Right ventricle myocardium superior (tissue), 1 donor: ENCODE measurements around the gene FAT2. TPM values are rescaled to one million over a fixed set of nuclear protein-coding genes. Genes with fewer than 3 reads are reported as not detected.
"Not testable (repeated sequence)": the region's sequence is repeated elsewhere in the genome, so short reads cannot be mapped to it uniquely, and the experiment has no call there.

Source experiments
- ATAC-seq: fragments of 200-7000 bp; cut with Tn5 transposase; one replicate; pipeline ENCODE4 v1.9.1; 2020; ENCODE audit warnings: mild to moderate bottlenecking; ENCODE audit not compliant: poor library complexity
- DNase-seq: peaks from one replicate; pipeline ENCODE4 v3.0.0-alpha.2; 2020
- intact Hi-C: fragments of 100-400 bp; cut with DNase I; formaldehyde crosslinking; loops from one replicate; pipeline ENCODE4 v1.11.2; 2022
- total RNA-seq: library from RNA; stranded (reverse); fragmentation: NEBNext Ultra II Directional; extraction: Animal tissue kit (Norgen Biotek cat#: 25700); gene quantifications from one replicate; pipeline ENCODE4 v1.2.1, GENCODE V29; 2021
- donor health status: DM: no; HTN: yes; CAD: no; lungs with severe emphysema.

Gene FAT2
- total RNA-seq, 1 donor from 2014 or later, result not detected

DNA sequence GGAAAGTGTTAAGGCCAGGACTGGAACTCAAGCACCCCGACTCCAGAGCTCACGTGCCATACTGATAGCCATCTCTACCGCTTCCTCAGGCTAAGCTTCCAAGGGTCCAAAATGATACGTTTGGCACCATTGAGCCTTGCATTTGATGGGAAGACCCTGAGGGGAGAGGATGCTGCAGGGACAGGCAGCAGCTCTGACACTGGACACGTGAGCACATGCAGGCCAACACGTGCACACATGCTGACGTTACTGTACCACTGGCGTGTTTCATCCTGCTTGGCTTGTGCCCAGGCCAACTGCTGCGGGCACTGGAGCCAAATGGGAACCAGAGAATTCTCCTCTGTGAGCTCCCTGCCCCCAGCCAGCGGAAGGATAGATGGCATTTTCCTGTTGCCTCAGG is 5.2 kb downstream of the FAT2 start:
- intact Hi-C loops, result no loop called here
- DNase-seq (peak; percentile 68), ATAC-seq (peak; percentile 48)

GRCh38 chr5:151585344-151585743 is 5.8 kb downstream of the FAT2 start:
- ATAC-seq, intact Hi-C loops, DNase-seq: not testable (repeated sequence)

DNA sequence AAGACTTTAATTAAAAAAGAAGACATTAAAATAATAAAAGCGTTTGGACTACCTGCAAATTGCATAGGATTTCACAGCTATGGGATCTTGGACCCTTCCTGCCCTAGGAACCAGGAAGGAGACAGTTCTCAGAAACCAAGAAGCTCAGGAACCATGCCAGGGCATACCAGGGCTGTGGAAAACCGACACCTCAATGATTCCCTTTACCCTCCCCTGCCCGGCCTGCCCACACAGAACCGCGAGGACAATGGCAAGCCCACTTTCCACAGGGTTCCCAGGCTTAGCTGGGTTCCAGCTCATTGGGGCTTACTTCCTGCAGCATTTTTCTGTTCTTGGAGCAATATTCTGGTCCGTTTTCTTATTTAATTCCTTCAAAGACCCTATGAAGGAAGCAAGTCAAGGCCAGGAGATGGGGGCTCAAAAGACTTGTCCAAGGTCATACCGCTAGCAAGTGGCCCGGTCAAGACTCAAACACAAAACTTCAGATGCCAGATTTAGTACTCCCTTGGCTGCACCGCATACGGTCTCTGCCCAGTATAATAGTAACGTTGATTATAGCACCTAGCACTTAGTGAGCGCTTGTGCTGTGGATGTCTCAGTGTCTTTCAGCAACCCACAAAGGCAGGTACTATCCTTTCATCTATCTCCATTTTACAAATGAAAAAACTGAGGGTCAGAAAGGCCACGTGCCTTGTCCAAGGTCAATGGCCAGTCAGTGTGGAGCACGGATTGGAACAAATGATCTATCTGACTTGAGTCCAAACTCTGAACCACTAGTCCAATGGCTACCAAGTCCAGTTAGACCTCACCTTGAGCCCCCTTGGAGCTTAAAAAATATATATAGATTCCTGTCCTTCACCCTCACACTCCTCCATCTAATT is 6.8 kb downstream of the FAT2 start:
- ATAC-seq (no peak), DNase-seq (no peak)
- intact Hi-C loops, result no loop called here

- DNase-seq, result no peak
- ATAC-seq, result no peak
- intact Hi-C loops, result no loop called here
Observed at GRCh38 chr5:151581812-151582583, 9.1 kb downstream of the FAT2 start.

DNA sequence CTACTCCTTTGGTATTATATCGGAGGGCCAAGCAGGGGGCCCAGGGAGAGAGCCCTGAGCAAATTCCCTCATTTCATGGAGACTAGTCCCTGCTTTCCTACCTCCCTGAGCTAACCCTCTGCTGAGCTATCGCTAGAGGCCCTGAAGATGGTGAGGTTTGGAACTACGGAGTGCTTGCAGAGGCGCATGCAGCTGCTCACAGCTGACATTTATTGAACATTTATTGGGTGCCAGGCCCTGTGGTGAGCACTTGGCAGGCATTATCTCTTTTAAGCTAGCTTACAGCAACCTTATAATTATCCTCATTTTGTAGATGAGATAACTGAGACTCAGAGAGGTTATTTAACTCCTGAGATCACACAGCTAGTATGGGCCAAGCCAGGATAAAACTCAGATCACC is 9.8 kb downstream of the FAT2 start:
- DNase-seq (no peak), ATAC-seq (no peak)
- intact Hi-C loops, result no loop called here

GRCh38 chr5:151580858-151581257 is 10.3 kb downstream of the FAT2 start:
- ATAC-seq, result no peak
- intact Hi-C loops, result no loop called here
- no peak for DNase-seq

DNA sequence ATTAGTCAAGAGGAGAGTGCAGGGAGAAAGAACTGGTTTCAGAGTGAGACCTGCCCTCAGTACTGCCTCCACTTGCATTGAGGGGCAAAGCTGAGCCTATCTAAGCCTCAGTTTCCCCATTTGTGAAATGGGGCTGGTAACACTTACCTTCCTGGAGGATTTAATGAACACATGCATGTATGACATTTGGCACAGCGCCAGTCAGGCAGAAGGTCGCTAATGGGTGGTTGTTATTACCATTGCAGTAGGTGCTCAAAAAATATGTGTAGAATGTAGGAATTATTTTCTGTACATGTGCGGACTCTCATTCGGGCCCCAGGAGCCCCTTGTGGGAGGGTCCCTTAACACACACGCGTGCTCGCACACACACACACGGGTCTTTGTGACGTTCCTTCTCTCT is 10.9 kb downstream of the FAT2 start:
- DNase-seq, result no peak
- intact Hi-C loops, result no loop called here
- ATAC-seq, result no peak

DNA sequence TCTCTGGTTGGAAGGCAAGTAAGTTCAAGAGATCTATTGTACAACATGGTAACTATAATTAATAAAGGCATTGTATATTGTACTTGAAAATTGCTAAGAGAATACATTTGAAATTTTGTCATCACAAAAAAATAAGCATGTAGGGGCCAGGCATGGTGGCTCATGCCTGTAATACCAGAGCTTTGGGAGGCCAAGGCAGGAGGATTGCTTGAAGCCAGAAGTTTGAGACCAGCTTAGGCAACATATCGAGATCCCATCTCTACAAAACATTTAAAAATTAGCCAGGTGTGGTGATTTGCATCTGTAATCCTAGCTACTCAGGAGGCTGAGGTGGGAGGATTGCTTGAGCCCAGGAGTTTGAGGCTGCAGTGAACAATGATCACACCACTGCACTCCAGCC is 12.0 kb downstream of the FAT2 start:
- DNase-seq, ATAC-seq, intact Hi-C loops: not testable (repeated sequence)

GRCh38 chr5:151578326-151579025 is 12.7 kb downstream of the FAT2 start:
- no peak for ATAC-seq
- DNase-seq, result no peak
- intact Hi-C loops, result no loop called here

DNA sequence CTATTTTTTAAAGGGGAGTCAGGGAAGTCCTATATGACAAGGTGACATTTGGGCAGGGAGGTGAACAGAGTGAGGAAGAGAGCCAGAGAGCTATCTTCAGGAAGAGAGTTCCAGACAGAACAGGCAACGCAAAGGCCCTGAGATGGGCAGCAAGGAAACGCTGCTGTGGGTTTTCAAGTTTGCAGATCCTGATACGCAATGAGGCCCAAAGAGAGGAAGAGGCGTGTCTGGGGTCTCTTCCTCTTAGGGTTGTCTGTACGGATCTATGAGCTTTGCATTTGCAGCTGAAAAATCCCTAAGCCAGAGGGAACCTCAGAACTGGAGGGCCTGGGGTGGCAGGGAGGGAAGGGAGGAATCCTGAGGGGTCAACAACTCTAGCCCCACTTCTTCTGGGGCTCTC is 13.6 kb downstream of the FAT2 start:
- intact Hi-C loops, result no loop called here
- DNase-seq, result no peak
- ATAC-seq, result peak; percentile 57

DNA sequence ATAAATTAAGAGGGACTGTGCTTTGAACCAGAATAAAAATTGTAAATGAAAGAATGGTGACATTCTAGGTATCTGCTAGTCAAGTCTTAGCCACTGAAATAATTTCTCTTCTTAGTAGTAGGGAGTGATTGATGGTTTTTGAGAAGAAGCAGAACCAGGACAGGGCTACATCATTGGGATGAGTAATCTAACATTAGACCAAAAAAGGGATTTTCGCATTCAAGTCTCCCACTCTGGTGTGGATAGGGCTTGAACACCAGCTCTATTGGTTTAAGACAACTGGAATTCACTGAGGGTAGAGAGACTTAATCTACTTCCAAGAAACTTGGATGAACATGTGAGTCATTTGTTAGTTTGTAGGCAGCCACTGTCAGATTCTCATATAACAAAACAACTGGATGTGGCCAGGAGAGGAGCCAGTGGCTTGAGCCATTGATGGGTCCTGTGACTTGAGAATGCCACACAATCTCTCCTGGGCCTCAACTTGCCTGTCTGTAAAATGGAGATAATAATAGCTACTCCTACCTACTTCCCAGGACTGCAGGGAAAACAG is 16.6 kb downstream of the FAT2 start:
- intact Hi-C loops, result no loop called here
- ATAC-seq (no peak), DNase-seq (no peak)

GRCh38 chr5:151572657-151573368 is 18.3 kb downstream of the FAT2 start:
- intact Hi-C loops, result no loop called here
- ATAC-seq, result no peak
- no peak for DNase-seq

DNA sequence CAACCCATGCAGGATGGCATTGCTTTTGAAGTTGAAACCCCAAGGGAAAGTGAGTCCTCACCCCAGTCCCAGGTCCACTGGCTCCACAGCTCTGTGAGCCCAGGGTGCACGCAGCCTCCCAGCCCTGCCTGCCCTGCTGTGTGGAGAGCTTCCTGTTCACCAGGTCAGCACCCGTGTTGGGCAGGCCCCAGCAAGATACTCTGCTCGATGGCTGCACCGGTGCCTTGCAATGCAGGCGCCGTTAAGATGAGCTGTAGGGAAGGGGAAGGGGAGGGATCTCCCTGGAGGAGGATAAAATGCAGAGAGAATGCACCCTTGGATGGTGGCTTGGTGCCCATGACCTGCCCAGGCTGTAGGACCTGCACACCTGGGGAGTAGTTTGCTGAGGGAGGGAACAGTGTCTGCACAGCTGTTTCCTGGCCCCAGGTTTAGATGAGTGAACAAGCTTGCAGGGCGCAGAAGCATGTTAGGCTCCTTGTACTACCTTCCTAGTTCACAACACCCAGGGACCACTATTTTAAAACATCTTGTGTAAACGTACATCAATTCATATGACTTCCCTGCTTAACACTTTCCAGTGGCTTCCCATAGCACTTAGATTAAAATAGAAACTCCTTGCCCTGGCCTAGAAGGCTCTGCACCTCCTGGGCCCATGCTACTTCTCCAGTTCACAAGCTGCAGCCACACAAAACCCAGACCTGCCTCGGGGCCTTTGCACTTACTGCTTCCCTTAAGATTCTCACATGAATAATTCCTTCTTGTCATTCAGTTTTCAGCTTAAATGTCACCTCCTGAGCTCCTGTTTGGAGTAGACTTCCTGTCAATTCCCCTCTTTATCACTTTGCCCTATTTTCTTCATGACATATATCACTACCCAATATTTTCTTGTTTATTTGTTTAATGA is 19.6 kb downstream of the FAT2 start:
- DNase-seq, result no peak
- no peak for ATAC-seq
- intact Hi-C loops, result no loop called here

DNA sequence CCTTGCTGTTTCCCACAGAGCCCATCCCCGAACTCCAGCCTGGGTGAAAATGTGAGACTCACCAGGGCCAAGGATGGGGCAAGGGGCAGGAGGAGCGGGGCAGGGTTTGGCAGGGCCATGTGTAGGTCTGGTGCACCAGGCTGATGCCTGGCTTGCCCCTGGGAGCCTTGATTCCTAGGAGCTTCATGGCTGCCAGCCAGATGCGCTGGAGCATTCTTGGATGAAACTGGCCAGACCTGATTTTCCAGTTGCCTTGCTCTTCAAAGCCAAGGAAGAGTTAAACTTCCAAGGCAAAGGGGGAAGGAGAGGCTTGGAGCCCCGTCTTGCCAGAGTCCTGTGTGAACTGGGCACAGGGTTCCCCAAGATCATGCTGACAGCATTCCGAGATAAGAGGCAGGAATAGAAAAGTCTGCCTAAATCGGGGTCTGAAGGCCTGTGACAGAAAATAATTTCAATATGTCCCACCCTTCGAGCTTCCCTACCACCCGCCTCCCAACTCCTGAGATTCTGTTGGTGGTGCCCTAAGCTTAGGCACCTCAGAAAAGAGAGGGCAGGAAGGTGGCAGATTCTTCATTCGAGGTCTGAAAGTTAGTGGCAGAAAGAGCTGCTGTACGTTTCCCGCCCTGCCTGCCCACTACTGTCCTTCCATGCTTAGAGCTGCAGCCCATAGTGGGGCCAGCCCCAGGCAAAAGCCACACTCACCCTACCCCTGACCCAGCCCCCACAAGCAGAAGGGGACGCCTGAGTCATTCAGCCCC is 20.4 kb downstream of the FAT2 start:
- DNase-seq, result no peak
- ATAC-seq, result no peak
- intact Hi-C loops, result no loop called here

GRCh38 chr5:151570058-151570457 is 21.1 kb downstream of the FAT2 start:
- ATAC-seq, result no peak
- no peak for DNase-seq
- intact Hi-C loops, result no loop called here

DNA sequence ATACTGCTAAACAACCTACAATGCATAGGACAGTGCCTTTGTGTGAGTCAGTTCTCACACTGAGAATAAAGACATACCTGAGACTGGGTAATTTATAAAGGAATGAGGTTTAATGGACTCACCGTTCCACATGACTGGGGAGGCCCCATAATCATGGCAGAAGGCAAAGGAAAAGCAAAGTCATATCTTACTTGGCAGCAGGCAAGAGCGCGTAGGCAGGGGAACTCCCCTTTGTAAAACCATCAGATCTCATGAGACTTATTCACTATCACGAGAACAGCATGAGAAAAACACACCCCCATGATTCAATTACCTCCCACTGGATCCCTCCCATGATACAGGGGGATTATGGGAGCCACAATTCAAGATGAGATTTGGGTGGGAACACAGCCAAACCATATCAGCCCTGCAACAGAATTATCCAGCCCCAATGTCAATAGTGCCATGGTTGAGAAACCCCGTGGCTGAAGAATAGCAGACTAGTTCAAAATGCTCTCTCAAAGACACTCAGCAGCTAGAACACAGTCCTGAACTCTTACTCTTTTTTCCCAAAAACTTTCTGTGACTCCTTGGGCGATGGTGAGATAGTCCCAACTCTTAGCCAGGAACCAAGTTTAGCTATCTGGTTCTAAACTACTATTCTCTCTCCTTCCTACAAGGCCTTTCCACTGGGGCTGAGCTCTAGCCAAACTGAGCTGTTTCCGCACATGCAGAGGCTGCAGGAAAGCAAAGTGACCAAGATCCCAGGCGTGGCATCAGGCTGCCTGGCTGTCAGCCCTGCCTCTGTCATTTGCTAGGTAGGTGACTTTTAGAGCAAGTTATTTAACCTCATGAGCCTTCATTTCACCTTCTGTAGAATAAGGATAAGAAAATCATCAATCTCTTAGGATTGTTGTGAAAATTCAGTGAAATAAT is 21.7 kb downstream of the FAT2 start:
- ATAC-seq (peak; percentile 72), DNase-seq (no peak)
- intact Hi-C loops, result no loop called here
